Sigmoid colon (tissue), 7 donors: ENCODE data around the gene LRRC45. TPM values are rescaled to one million over a fixed set of nuclear protein-coding genes. Genes with fewer than 3 reads are reported as not detected.

Source experiments
- DNase-seq: peaks from one replicate; pipeline ENCODE4 v3.0.0-alpha.2; 2019
- H3K27ac ChIP-seq, 4 donors: fragments of 200-600 bp; sonication (generic); one replicate each; pipeline ENCODE4 v1.5.1; 2016 to 2019; ENCODE audit warnings: mild to moderate bottlenecking in 1 of 4
- H3K27me3 ChIP-seq, 3 donors: fragments of 200-600 bp; sonication (generic); one replicate each; pipeline ENCODE4 v1.5.1; 2019; ENCODE audit warnings: mild to moderate bottlenecking in 1 of 3
- H3K36me3 ChIP-seq, 4 donors: fragments of 200-600 bp; sonication (generic); one replicate each; pipeline ENCODE4 v1.5.1; 2016 to 2019
- H3K4me1 ChIP-seq, 4 donors: fragments of 200-600 bp; sonication (generic); one replicate each; pipeline ENCODE4 v1.5.1; 2017 to 2019
- H3K4me3 ChIP-seq, 4 donors: fragments of 200-600 bp; sonication (generic); one replicate each; pipeline ENCODE4 v1.5.1; 2017 to 2019; ENCODE audit warnings: mild to moderate bottlenecking in 2 of 4, moderate library complexity in 1 of 4
- H3K9me3 ChIP-seq, 4 donors: fragments of 200-600 bp in 3 of 4; sonication (generic) in 3 of 4; one replicate each; pipeline versions ENCODE4 v1.5.1 to v1.6.1; 2013 to 2019
- CTCF ChIP-seq, 4 experiments: fragments of 450-650 bp in 3 of 4; fragments of 200-600 bp in 1 of 4; IDR thresholded peaks; one replicate each; pipeline ENCODE4 v1.5.1; 2016 to 2019; ENCODE audit warnings: antibody characterized with exemption in 4 of 4, mild to moderate bottlenecking in 3 of 4, moderate library complexity in 2 of 4
- EP300 ChIP-seq, 4 donors: sonication (generic); formaldehyde crosslinking; IDR thresholded peaks; one replicate each; pipeline ENCODE4 v1.6.1; 2017; ENCODE audit warnings: antibody characterized with exemption in 4 of 4
- POLR2A ChIP-seq, 2 donors: fragments of 450-650 bp; IDR thresholded peaks; one replicate each; pipeline ENCODE4 v1.6.1; 2016; ENCODE audit warnings: antibody characterized with exemption in 2 of 2, mild to moderate bottlenecking in 2 of 2, moderate library complexity in 2 of 2
- POLR2AphosphoS5 ChIP-seq, 4 donors: sonication (generic); formaldehyde crosslinking; IDR thresholded peaks; one replicate each; pipeline ENCODE4 v1.6.1; 2017; ENCODE audit warnings: antibody characterized with exemption in 4 of 4
- WGBS, 2 donors: extraction: QIAGEN DNeasy Blood & Tissue Kit; methylation state at CpG; one replicate each; pipeline ENCODE4 v1.1.7; 2013; 5-methylcytosine and 5-hydroxymethylcytosine counted together
- intact Hi-C: fragments of 100-400 bp; cut with DNase I; formaldehyde crosslinking; loops from one replicate; pipeline ENCODE4 v1.15.1; 2023
- polyA plus RNA-seq, 3 donors: library from polyadenylated mRNA; stranded (reverse); fragments of 200-250 nt; gene quantifications; one replicate each; pipeline ENCODE4 v1.2.3, GENCODE V29; 2013
- total RNA-seq, 4 donors: library from RNA; depleted of rRNA; stranded (reverse); fragments of >200 nt; gene quantifications; one replicate each; pipeline ENCODE4 v1.1.0, GENCODE V29; 2016
- donor health status: healthy with polysubstance abuse.
- donor health status: Bipolar disorder and iron deficiency.
- donor health status: healthy.

LRRC45 gene
- total and polyA plus RNA-seq, 7 donors, result 5.3 to 28.6 (median 6.7) TPM

- Histone ChIP-seq H3K9me3 (no peaks in the 10 kb centered on the region), H3K4me3 (peak within 1 kb of the TSS; percentile 61 to 90 (median 86)), H3K27me3 (no peaks in the 10 kb centered on the region), H3K4me1 (peaks cover 0 to 38% (median 35%) of the 10 kb centered on the region in 4 donors), H3K36me3 (peaks cover 24 to 72% (median 29%) of the 10 kb centered on the region in 4 donors), H3K27ac (peak within 1 kb of the TSS; percentile 55 to 84 (median 72))
- 1% methylated on average over 94 of the region's 94 CpGs for WGBS, 2 donors
- intact Hi-C loops, result no loop called here
- TF ChIP-seq POLR2AphosphoS5 (IDR thresholded peaks at IDR 0.05) (peak; percentile 22 to 83 (median 62)), CTCF (IDR thresholded peaks at IDR 0.05) (no peak), EP300 (IDR thresholded peaks at IDR 0.05) (no peak), POLR2A (IDR thresholded peaks at IDR 0.05) (no peak)
- DNase-seq, result peak; percentile 84
These were observed 28.9 kb downstream of the LRRC45 start, which contains the start of the genes GPS1 and RFNG for GRCh38 chr17:82051776-82052637. TSS of gene GPS1 (plus strand) at chr17:82051898. CDS start at chr17:82051932, 34 bp downstream. TSS of gene RFNG (minus strand) at chr17:82051811. CDS start at chr17:82051766, 45 bp downstream.

GRCh38 chr17:82052638-82053059 lies 29.5 kb downstream of the LRRC45 start:
- TF ChIP-seq POLR2A (IDR thresholded peaks at IDR 0.05) (no peak), CTCF (IDR thresholded peaks at IDR 0.05) (no peak)
- intact Hi-C loops, result no loop called here
- no peaks in the 10 kb centered on the region for H3K9me3 ChIP-seq
- no peak for DNase-seq
- H3K4me3 ChIP-seq, result peak overlapping the region; percentile 61 to 90 (median 86)
- H3K36me3 ChIP-seq, result peaks cover 25 to 72% (median 34%) of the 10 kb centered on the region in 4 donors
- H3K27me3 ChIP-seq, result no peaks in the 10 kb centered on the region
- WGBS, 2 donors, result 14 to 29% methylated on average over 19 of the region's 19 CpGs
- H3K4me1 ChIP-seq, result peaks cover 0 to 38% (median 35%) of the 10 kb centered on the region in 4 donors
- H3K27ac ChIP-seq, result peak overlapping the region in 3 of 4 donors; percentile 66 to 84 (median 77)

- intact Hi-C loops, result no loop called here
- no peaks in the 10 kb centered on the region for H3K27me3 ChIP-seq
- H3K4me1 ChIP-seq, result peaks cover 0 to 38% (median 35%) of the 10 kb centered on the region in 4 donors
- H3K4me3 ChIP-seq, result peak overlapping the region in 2 of 4 donors; percentile 83 to 89
- no peak overlapping the region for H3K27ac ChIP-seq
- peaks cover 26 to 72% (median 35%) of the 10 kb centered on the region in 4 donors for H3K36me3 ChIP-seq
- no peak for DNase-seq
- TF ChIP-seq POLR2AphosphoS5 (IDR thresholded peaks at IDR 0.05) (no peak), CTCF (IDR thresholded peaks at IDR 0.05) (no peak), EP300 (IDR thresholded peaks at IDR 0.05) (no peak), POLR2A (IDR thresholded peaks at IDR 0.05) (no peak)
- 91 to 92% methylated on average over 19 of the region's 19 CpGs for WGBS, 2 donors
- no peaks in the 10 kb centered on the region for H3K9me3 ChIP-seq
These were observed 30.0 kb downstream of the LRRC45 start for GRCh38 chr17:82053130-82053529.

GRCh38 chr17:82053556-82054263 lies 30.6 kb downstream of the LRRC45 start:
- Histone ChIP-seq H3K4me1 (peaks cover 0 to 38% (median 35%) of the 10 kb centered on the region in 4 donors), H3K9me3 (no peaks in the 10 kb centered on the region), H3K27me3 (no peaks in the 10 kb centered on the region), H3K4me3 (no peak overlapping the region), H3K27ac (no peak overlapping the region), H3K36me3 (peaks cover 30 to 72% (median 33%) of the 10 kb centered on the region in 4 donors)
- WGBS, 2 donors, result 96% methylated on average over 28 of the region's 28 CpGs
- TF ChIP-seq EP300 (IDR thresholded peaks at IDR 0.05), result no peak
- no peak for TF ChIP-seq CTCF (IDR thresholded peaks at IDR 0.05)
- no peak for TF ChIP-seq POLR2AphosphoS5 (IDR thresholded peaks at IDR 0.05)
- TF ChIP-seq POLR2A (IDR thresholded peaks at IDR 0.05), result no peak
- intact Hi-C loops, result no loop called here
- DNase-seq, result no peak
